Endothelial cell (in vitro differentiated cells): ENCODE measurements around the gene PRPS1L1. TPM values are rescaled to one million over a fixed set of nuclear protein-coding genes. Genes with fewer than 3 reads are reported as not detected.

Experiments
- DNase-seq: peaks from one replicate; pipeline ENCODE4 v3.0.0; 2021; ENCODE audit warnings: low spot score
- H3K27ac Mint-ChIP-seq: one replicate; pipeline ENCODE4 v1.8.0; 2021; ENCODE audit warnings: mixed read lengths, inconsistent platforms; ENCODE audit not compliant: unreplicated experiment
- H3K27me3 Mint-ChIP-seq: one replicate; pipeline ENCODE4 v1.8.0; 2021; ENCODE audit warnings: mild to moderate bottlenecking, moderate library complexity, mixed read lengths, inconsistent platforms; ENCODE audit not compliant: unreplicated experiment
- H3K36me3 Mint-ChIP-seq: one replicate; pipeline ENCODE4 v1.8.0; 2021; ENCODE audit warnings: mild to moderate bottlenecking, low read depth, mixed read lengths, inconsistent platforms; ENCODE audit not compliant: unreplicated experiment
- H3K4me1 Mint-ChIP-seq: one replicate; pipeline ENCODE4 v1.8.0; 2021; ENCODE audit warnings: mild to moderate bottlenecking, mixed read lengths, inconsistent platforms; ENCODE audit not compliant: unreplicated experiment
- H3K4me3 Mint-ChIP-seq: one replicate; pipeline ENCODE4 v1.8.0; 2021; ENCODE audit warnings: mild to moderate bottlenecking, mixed read lengths, inconsistent platforms; ENCODE audit not compliant: unreplicated experiment
- H3K9me3 Mint-ChIP-seq: one replicate; pipeline ENCODE4 v1.8.0; 2021; ENCODE audit warnings: mixed read lengths, inconsistent platforms; ENCODE audit not compliant: unreplicated experiment
- CTCF ChIP-seq: fragments of 200-600 bp; sonication (generic); IDR thresholded peaks from one replicate; pipeline ENCODE4 v1.5.0; 2021; ENCODE audit warnings: antibody characterized with exemption; ENCODE audit not compliant: unreplicated experiment
- total RNA-seq: library from RNA; stranded (reverse); fragmentation: NEBNext Ultra II Directional; extraction: Animal tissue kit (Norgen Biotek cat#: 25700); gene quantifications from one replicate; pipeline ENCODE4 v1.2.1, GENCODE V29; 2021; ENCODE audit not compliant: unreplicated experiment

The PRPS1L1 gene
- total RNA-seq, 1 donor from 2014 or later: not detected

DNA sequence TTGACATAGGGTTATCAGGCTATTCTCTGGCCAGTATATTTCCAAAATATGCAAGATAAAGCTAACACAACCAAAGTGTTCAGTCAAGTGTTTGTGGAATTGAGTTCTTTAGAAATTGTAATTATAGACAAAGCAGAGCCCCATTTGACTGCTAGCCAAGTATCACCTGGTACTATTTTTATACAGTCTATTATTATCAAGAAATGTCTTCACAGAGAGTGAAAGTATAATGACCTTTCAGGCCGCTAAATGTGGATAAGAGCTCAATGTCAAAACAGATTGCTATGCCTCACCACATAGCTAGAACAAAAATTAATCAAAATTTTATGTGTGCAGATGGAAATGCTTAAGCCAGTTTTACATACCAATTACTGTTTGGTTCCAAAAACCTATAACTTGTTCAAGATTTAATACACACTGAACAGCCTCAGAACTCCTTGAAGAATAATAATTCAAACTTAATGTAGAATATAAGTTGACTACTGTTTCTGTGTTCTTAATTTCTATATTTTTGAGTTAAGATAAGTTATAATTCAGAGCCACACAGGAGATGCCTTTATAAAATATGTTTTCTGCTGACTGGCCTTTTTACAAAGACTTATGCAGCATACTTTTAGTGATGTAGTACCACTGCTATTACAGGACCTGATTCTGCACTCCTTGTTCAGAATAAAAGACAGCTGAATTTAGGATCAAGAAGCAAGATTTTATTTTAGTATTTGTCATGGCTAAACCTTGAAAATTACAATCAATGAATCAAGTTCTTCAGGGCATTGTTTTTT is 31.0 kb downstream of the PRPS1L1 start:
- H3K9me3 Mint-ChIP-seq: no peaks in the 10 kb centered on the region
- no peak overlapping the region for H3K27ac Mint-ChIP-seq
- no peak for DNase-seq
- no peaks in the 10 kb centered on the region for H3K4me1 Mint-ChIP-seq
- no peak for TF ChIP-seq CTCF
- no peak overlapping the region for H3K4me3 Mint-ChIP-seq
- no peaks in the 10 kb centered on the region for H3K27me3 Mint-ChIP-seq
- H3K36me3 Mint-ChIP-seq: peaks cover 3% of the 10 kb centered on the region

DNA sequence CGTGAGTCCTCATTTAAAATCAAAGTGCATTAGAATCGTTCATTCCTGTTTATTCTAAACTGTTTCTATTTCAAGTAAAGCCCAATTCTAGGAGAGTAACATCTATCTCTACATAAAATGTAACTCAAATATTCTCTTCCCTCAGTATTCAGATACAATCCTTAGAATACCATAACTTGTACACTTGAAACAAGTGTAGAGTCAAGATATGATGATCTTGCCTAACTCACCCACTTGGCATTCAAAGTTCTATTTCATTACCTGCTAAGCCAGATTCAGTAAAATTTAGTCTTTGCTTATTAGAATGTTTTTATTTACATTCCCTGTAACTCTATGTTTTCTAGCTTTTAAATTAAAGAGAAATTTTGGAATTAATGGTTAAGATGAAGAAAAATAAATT is 31.6 kb downstream of the PRPS1L1 start:
- no peak overlapping the region for H3K27ac Mint-ChIP-seq
- no peaks in the 10 kb centered on the region for H3K9me3 Mint-ChIP-seq
- H3K4me1 Mint-ChIP-seq: no peaks in the 10 kb centered on the region
- DNase-seq: no peak
- no peak overlapping the region for H3K4me3 Mint-ChIP-seq
- TF ChIP-seq CTCF: no peak
- H3K27me3 Mint-ChIP-seq: no peaks in the 10 kb centered on the region
- peaks cover 3% of the 10 kb centered on the region for H3K36me3 Mint-ChIP-seq

- TF ChIP-seq CTCF: no peak
- H3K4me1 Mint-ChIP-seq: peaks cover 5% of the 10 kb centered on the region
- DNase-seq: no peak
- no peak overlapping the region for H3K27ac Mint-ChIP-seq
- no peak overlapping the region for H3K4me3 Mint-ChIP-seq
- no peaks in the 10 kb centered on the region for H3K9me3 Mint-ChIP-seq
- H3K27me3 Mint-ChIP-seq: no peaks in the 10 kb centered on the region
- peaks cover under 1% of the 10 kb centered on the region for H3K36me3 Mint-ChIP-seq
Observed at GRCh38 chr7:17994079-17994850, 33.4 kb downstream of the PRPS1L1 start.

DNA sequence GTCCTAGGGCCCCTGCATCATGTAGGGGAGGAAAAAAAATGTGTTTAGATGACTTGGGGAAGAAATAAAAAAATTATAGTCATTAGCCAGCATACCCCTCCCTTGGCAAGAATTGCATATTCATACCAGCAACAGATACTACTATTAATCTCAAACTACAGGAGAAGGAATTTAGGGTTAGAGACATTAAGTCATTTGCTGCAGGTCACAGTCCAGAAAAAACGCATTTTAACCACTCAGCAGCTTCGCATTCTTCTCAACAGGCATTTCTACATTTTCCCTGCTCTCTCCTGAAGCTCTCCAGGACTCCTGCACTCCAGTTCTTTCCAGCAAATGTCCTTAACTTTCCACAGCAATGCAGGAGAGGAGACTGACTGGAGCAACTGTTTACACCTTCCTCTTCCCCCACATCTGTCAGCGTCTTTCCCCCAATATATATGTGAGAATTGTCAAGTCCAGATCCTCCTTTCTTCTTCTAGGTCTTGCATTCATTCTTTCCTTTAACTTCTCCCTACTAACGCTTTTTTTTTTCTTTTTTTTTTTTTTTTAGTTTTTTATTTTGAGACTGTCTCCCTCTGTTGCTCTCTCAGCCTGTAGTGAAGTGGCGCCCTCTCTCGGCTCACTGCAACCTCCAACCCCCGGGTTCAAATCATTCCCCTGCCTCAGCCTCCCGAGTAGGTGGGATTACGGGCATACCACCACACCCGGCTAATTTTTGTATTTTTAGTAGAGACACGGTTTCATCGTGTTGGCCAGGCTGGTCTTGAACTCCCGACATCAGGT is 35.6 kb downstream of the PRPS1L1 start:
- H3K4me1 Mint-ChIP-seq: peaks cover 5% of the 10 kb centered on the region
- TF ChIP-seq CTCF: peak; percentile 37
- no peak overlapping the region for H3K27ac Mint-ChIP-seq
- H3K27me3 Mint-ChIP-seq: no peaks in the 10 kb centered on the region
- no peaks in the 10 kb centered on the region for H3K36me3 Mint-ChIP-seq
- H3K9me3 Mint-ChIP-seq: no peaks in the 10 kb centered on the region
- H3K4me3 Mint-ChIP-seq: no peak overlapping the region
- peak; percentile 30 for DNase-seq
